HepG2 (cell line): ENCODE results near the gene UCN. TPM values are rescaled to one million over a fixed set of nuclear protein-coding genes. Genes with fewer than 3 reads are reported as not detected.

Experiments used
- ATAC-seq: fragments of 200-7000 bp; cut with Tn5 transposase; 3 replicates; pipeline ENCODE4 v1.9.1; 2020; ENCODE audit warnings: mild to moderate bottlenecking, moderate library complexity
- BruUV-seq: library from RNA; stranded (reverse); fragments of 400-500 nt; replicated peaks from 2 replicates; lab custom pipeline; 2021; lab: Mats Ljungman, UMichigan
- CTCF ChIA-PET: fragments of 300-600 bp; formaldehyde crosslinking; extraction: SDS; loops from one replicate; lab custom pipeline; 2021; ENCODE audit warnings: low total read pairs, inconsistent platforms, low intra/inter-chr PET ratio; lab: Yijun Ruan, JAX
- POLR2A ChIA-PET: fragments of 350-600 bp; sonication (Branson Sonifier 250); formaldehyde crosslinking; loops from one replicate; lab custom pipeline; 2020; ENCODE audit warnings: antibody characterized with exemption, inconsistent platforms; lab: Yijun Ruan, JAX
- DNase-seq: peaks from one replicate; pipeline ENCODE4 v3.0.0-alpha.2; 2015; ENCODE audit warnings: low spot score
- FAIRE-seq: peaks from 3 replicates; lab custom pipeline; 2011; peaks lifted over from hg19 to GRCh38; lab: Jason Lieb, UNC
- H2AFZ ChIP-seq: one replicate; pipeline ENCODE4 v1.6.1; 2011; ENCODE audit warnings: low read length, inconsistent platforms
- H3K27ac ChIP-seq: fragments of 300-600 bp; 3 replicates; pipeline ENCODE4 v1.8.0; 2011; ENCODE audit warnings: mixed run types, mild to moderate bottlenecking, mixed read lengths, low read length, inconsistent platforms; ENCODE audit not compliant: insufficient read depth; ENCODE audit errors: extremely low read length
- H3K27me3 ChIP-seq, 2 experiments: fragments of 200-600 bp in 1 of 2; 2 replicates in 1 of 2; 3 replicates in 1 of 2; pipeline versions ENCODE4 v1.6.0 to v1.8.0; 2011; ENCODE audit warnings: low read length in 2 of 2, mild to moderate bottlenecking in 2 of 2, moderate library complexity in 2 of 2, inconsistent platforms in 1 of 2; ENCODE audit not compliant: insufficient read depth in 2 of 2, control insufficient read depth in 1 of 2
- H3K36me3 ChIP-seq, 2 experiments: fragments of 200-600 bp in 1 of 2; replicated peaks in 1 of 2; 2 replicates in 1 of 2; 3 replicates in 1 of 2; pipeline versions ENCODE4 v1.5.1 to v1.8.0; 2011; ENCODE audit warnings: low read length in 2 of 2, inconsistent platforms in 1 of 2; ENCODE audit not compliant: insufficient read depth in 2 of 2, control insufficient read depth in 1 of 2
- H3K4me1 ChIP-seq: 2 replicates; pipeline ENCODE4 v1.5.1; 2012; ENCODE audit warnings: low read length, inconsistent platforms; ENCODE audit not compliant: insufficient read depth
- H3K4me2 ChIP-seq: 2 replicates; pipeline ENCODE4 v1.6.0; 2011; ENCODE audit warnings: low read depth, low read length, inconsistent platforms
- H3K4me3 ChIP-seq, 3 experiments: fragments of 200-600 bp in 1 of 3; sonication (generic), shearing (Covaris generic) in 1 of 3; replicated peaks in 1 of 3; 2 replicates each; pipeline ENCODE4 v1.5.1; 2011 to 2016; ENCODE audit warnings: low read length in 3 of 3, inconsistent platforms in 2 of 3, low read depth in 2 of 3, mild to moderate bottlenecking in 2 of 3, control low read depth in 1 of 3, mixed read lengths in 1 of 3; ENCODE audit not compliant: insufficient read depth in 1 of 3
- H3K79me2 ChIP-seq: one replicate; pipeline ENCODE4 v1.6.1; 2011; ENCODE audit warnings: low read length, inconsistent platforms; ENCODE audit not compliant: insufficient read depth
- H3K9ac ChIP-seq: 2 replicates; pipeline ENCODE4 v1.6.0; 2011; ENCODE audit warnings: mild to moderate bottlenecking, low read depth, low read length, inconsistent platforms; ENCODE audit not compliant: insufficient read depth
- H3K9me3 ChIP-seq: 2 replicates; pipeline ENCODE4 v1.5.1; 2012; ENCODE audit warnings: mild to moderate bottlenecking, low read length
- H4K20me1 ChIP-seq: 2 replicates; pipeline ENCODE4 v1.6.0; 2011; ENCODE audit warnings: inconsistent platforms, mild to moderate bottlenecking, low read length, moderate library complexity; ENCODE audit not compliant: insufficient read depth
- CCDC6 ChIP-seq: sonication (generic); formaldehyde crosslinking; IDR thresholded peaks from 2 replicates; pipeline ENCODE4 v1.8.1; 2022; ENCODE audit warnings: mild to moderate bottlenecking, missing genetic modification reagents, moderate library complexity
- FOSL2 ChIP-seq: sonication (generic); formaldehyde crosslinking; IDR thresholded peaks from 2 replicates; pipeline ENCODE4 v1.4.0; 2020; ENCODE audit warnings: missing genetic modification reagents
- HMG20B ChIP-seq: conservative IDR thresholded peaks from 2 replicates; pipeline ENCODE4 v1.6.1; 2016; ENCODE audit warnings: missing genetic modification reagents, missing compliant biosample characterization
- MZF1 ChIP-seq: sonication (generic); formaldehyde crosslinking; IDR thresholded peaks from 2 replicates; pipeline ENCODE4 v1.8.1; 2023; ENCODE audit warnings: mild to moderate bottlenecking, missing genetic modification reagents, borderline replicate concordance
- NCOR1 ChIP-seq: fragments of 200-600 bp; sonication (generic); IDR thresholded peaks from 2 replicates; pipeline ENCODE4 v1.7.0; 2017; ENCODE audit warnings: antibody characterized with exemption, low read length, borderline replicate concordance
- NR2F6 ChIP-seq, 2 experiments: IDR thresholded peaks; 2 replicates each; pipeline ENCODE4 v1.6.1; 2016; ENCODE audit warnings: antibody characterized with exemption in 1 of 2, mild to moderate bottlenecking in 1 of 2
- PAWR ChIP-seq: sonication (generic); formaldehyde crosslinking; IDR thresholded peaks from 2 replicates; pipeline ENCODE4 v1.4.0; 2020; ENCODE audit warnings: missing genetic modification reagents, mild to moderate bottlenecking, borderline replicate concordance
- PCBP2 ChIP-seq: fragments of 200-400 bp; formaldehyde crosslinking; optimal IDR thresholded peaks from 2 replicates; pipeline ENCODE3; 2018; ENCODE audit warnings: low read length, low read depth; ENCODE audit not compliant: poor library complexity, severe bottlenecking
- USF2 ChIP-seq, 2 experiments: sonication (generic) in 1 of 2; formaldehyde crosslinking in 1 of 2; IDR thresholded peaks; 2 replicates each; pipeline versions ENCODE4 v1.5.1 to v1.6.1; 2011 to 2020; ENCODE audit warnings: borderline replicate concordance in 1 of 2, low read depth in 1 of 2, low read length in 1 of 2, mild to moderate bottlenecking in 1 of 2, missing genetic modification reagents in 1 of 2, moderate library complexity in 1 of 2
- YY1 ChIP-seq: IDR thresholded peaks from 2 replicates; pipeline ENCODE4 v1.6.1; 2011; ENCODE audit warnings: low read length, low read depth, moderate library complexity, mild to moderate bottlenecking; ENCODE audit not compliant: insufficient read depth, insufficient replicate concordance
- ZBTB8A ChIP-seq: sonication (generic); formaldehyde crosslinking; IDR thresholded peaks from 2 replicates; pipeline ENCODE4 v1.4.0; 2020; ENCODE audit warnings: mild to moderate bottlenecking, low read depth, missing genetic modification reagents, borderline replicate concordance
- ZNF124 ChIP-seq: sonication (generic); formaldehyde crosslinking; IDR thresholded peaks from 2 replicates; pipeline ENCODE4 v1.4.0; 2020; ENCODE audit warnings: missing genetic modification reagents
- WGBS: methylation state at CpG from one replicate; pipeline ENCODE4 v1.1.6; 2017; ENCODE audit warnings: low lambda C conversion rate; 5-methylcytosine and 5-hydroxymethylcytosine counted together
- in situ Hi-C: cut with HindIII; loops from 2 replicates; pipeline ENCODE4 v1.10.0; 2017; ENCODE audit warnings: low pct_unique_long_range_greater_than_20kb; ENCODE audit not compliant: extremely low pct_ligation_motif_present
- intact Hi-C: fragments of 100-400 bp; cut with micrococcal nuclease; formaldehyde crosslinking; loops from one replicate; pipeline ENCODE4 v1.10.0; 2022; ENCODE audit not compliant: unreplicated experiment
- polyA plus RNA-seq, 8 experiments: library from polyadenylated mRNA; depleted of rRNA in 3 of 8; stranded (reverse) in 7 of 8; unstranded in 1 of 8; fragments of >200 nt; fragmentation: Illumina TruSeq in 4 of 8; extraction: Trizol in 4 of 8; gene quantifications; 2 replicates each; pipeline versions ENCODE4 v1.2.1 to v1.2.3, GENCODE V29; 2011 to 2016; ENCODE audit warnings: low read depth in 4 of 8, missing spikeins in 1 of 8, mixed read lengths in 1 of 8; ENCODE audit not compliant: insufficient read depth in 1 of 8
- total RNA-seq, 5 experiments: library from RNA; depleted of rRNA; stranded (reverse); fragments of >200 nt; fragmentation: Illumina TruSeq; extraction: Trizol; gene quantifications; 2 replicates each; pipeline ENCODE4 v1.2.3, GENCODE V29; 2016; ENCODE audit warnings: low read depth in 1 of 5

UCN gene
- total and polyA plus RNA-seq, 2 of the 13 experiments (the other 11 are each of a cell fraction or from before 2014, with no cell fraction given) = 1.2 to 2.3 TPM

GRCh38 chr2:27297195-27297594 lies 11.1 kb downstream of the UCN start:
- CTCF ChIA-PET = no interaction called here
- POLR2A ChIA-PET = interaction anchor here (1.1 kb wide), 1 partner anchor 15 kb away, joined by 3 read pairs; the partner anchor contains the start of gene TRIM54
- 35% methylated on average over 3 of the region's 3 CpGs for WGBS
- TF ChIP-seq USF2 (IDR thresholded peaks at IDR 0.05; ENCODE audit: low read depth, low read length) (peak; percentile 15; the same call in 1 of the 2 replicates), USF2 (CRISPR knock-in tag; IDR thresholded peaks at IDR 0.05; ENCODE audit: borderline replicate concordance) (no peak), NCOR1 (no peak)
- TF ChIP-seq, all 625 proteins: peak for 1
- Histone ChIP-seq H3K4me3 (no peak overlapping the region), H4K20me1 (no peaks in the 10 kb centered on the region), H3K9me3 (no peaks in the 10 kb centered on the region), H2AFZ (no peak overlapping the region), H3K27ac (no peak overlapping the region), H3K36me3 (no peaks in the 10 kb centered on the region), H3K9ac (no peak overlapping the region), H3K4me1 (peaks cover 74% of the 10 kb centered on the region), H3K4me2 (no peak overlapping the region), H3K27me3 (no peaks in the 10 kb centered on the region; a peak in 1 of 5 replicates), H3K79me2 (no peaks in the 10 kb centered on the region)
- DNase-seq (no peak), FAIRE-seq (no peak), ATAC-seq (no peak; the same call in 2 of the 3 replicates)
- in situ Hi-C loops = no loop called here
- BruUV-seq = no TSS peak
- intact Hi-C loops = no loop called here

DNA sequence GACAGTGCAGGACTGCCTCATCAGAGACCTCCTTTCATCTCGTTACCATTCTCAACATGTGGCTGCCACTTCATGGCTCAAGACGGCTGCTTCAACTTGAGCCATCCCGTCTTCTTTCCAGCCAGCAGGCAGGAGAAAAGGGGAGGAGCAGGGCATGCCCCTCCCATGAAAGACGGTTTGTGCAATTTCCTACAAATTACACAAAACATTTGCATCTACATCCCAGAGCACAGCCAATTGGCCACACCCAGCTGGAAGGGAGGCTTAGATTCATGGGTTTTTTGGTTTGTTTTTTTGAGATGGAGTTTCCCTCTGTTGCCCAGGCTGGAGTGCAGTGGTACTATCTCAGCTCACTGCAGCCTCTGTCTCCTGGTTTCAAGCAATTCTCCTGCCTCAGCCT lies 11.8 kb downstream of the UCN start:
- Histone ChIP-seq H3K27ac (no peak overlapping the region), H3K36me3 (no peaks in the 10 kb centered on the region), H3K9me3 (no peaks in the 10 kb centered on the region), H3K4me1 (peaks cover 81% of the 10 kb centered on the region), H3K9ac (no peak overlapping the region), H4K20me1 (no peaks in the 10 kb centered on the region), H3K79me2 (no peaks in the 10 kb centered on the region), H3K4me2 (no peak overlapping the region), H2AFZ (no peak overlapping the region), H3K27me3 (no peaks in the 10 kb centered on the region; a peak in 1 of 5 replicates), H3K4me3 (no peak overlapping the region)
- no peak for DNase-seq
- no peak for FAIRE-seq
- WGBS = 60% methylated on average over 4 of the region's 4 CpGs
- no peak for ATAC-seq
- ChIA-PET CTCF (no interaction called here), POLR2A (no interaction called here)
- BruUV-seq = no TSS peak
- intact Hi-C loops (no loop called here), in situ Hi-C loops (no loop called here)
- TF ChIP-seq CCDC6 (CRISPR knock-in tag) (no peak), ZNF124 (CRISPR knock-in tag) (no peak), PAWR (CRISPR knock-in tag) (no peak), PCBP2 (no peak), HMG20B (CRISPR knock-in tag) (no peak), FOSL2 (no peak), MZF1 (CRISPR knock-in tag) (no peak), NR2F6 (IDR thresholded peaks at IDR 0.05) (no peak), NR2F6 (CRISPR knock-in tag; IDR thresholded peaks at IDR 0.05) (no peak), YY1 (no peak), ZBTB8A (CRISPR knock-in tag) (no peak)
